ENCODE measurements around the gene ZFP91.
"Not testable (repeated sequence)": the region's sequence is repeated elsewhere in the genome, so short reads cannot be mapped to it uniquely, and the experiment has no call there.

The ZFP91 gene

DNA sequence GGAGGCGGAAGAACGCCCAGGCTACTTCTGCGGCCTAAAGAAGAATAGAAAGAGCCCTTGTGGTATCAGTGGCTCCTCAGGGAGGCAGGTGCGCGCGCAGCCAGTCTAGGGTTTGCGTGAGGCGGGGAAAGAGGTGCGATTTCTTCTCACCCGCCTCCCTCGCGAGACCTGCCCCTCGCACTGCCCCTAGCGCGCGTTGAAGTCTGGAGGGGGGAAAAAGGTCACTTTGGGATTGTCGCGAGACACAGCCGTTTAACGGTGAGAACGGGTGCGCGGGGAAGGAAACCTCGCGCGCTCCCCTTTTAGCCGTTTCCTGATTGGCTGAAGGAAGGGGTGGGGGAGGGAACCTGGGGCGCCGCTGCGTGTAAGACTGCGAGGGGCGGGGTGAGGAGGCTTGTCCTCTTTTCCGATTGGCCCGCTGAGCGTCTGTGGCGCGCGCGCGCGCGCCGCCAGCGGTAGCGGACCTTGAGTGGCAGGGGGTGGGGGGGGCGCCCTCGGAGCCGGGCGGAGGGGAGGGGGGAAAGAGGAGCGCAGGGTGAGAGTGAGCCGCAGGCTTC, at the start of gene ZFP91:
ZFP91 (plus strand) TSS at position 429 of the 557 bp plus-strand sequence. CDS start 219 bp downstream, outside the sequence.
- Mint-ChIP-seq H3K27ac (peak within 1 kb of the TSS; percentile 100), H3K36me3 (peaks cover 96% of the 10 kb centered on the region), H3K9me3 (no peaks in the 10 kb centered on the region), H3K4me1 (peaks cover 60% of the 10 kb centered on the region), H3K4me3 (peak within 1 kb of the TSS; percentile 84)
- ATAC-seq (peak; percentile 68), DNase-seq (ENCODE audit: low spot score in 2 of 2) (peak; percentile 78 to 96)

GRCh38 chr11:58530236-58530635, 48.6 kb upstream of the ZFP91 start:
- no peak overlapping the region for H3K27ac Mint-ChIP-seq
- DNase-seq (ENCODE audit: low spot score in 2 of 2) (no peak), ATAC-seq (no peak)
- H3K4me3 Mint-ChIP-seq: no peak overlapping the region
- H3K4me1 Mint-ChIP-seq: peaks cover 43% of the 10 kb centered on the region
- peaks cover 99% of the 10 kb centered on the region for H3K36me3 Mint-ChIP-seq
- H3K9me3 Mint-ChIP-seq: no peaks in the 10 kb centered on the region

GRCh38 chr11:58531865-58532341, 47.0 kb upstream of the ZFP91 start:
- Mint-ChIP-seq H3K27ac (no peak overlapping the region), H3K36me3 (peaks cover 100% of the 10 kb centered on the region), H3K9me3 (no peaks in the 10 kb centered on the region), H3K4me1 (peaks cover 49% of the 10 kb centered on the region), H3K4me3 (no peak overlapping the region)
- ATAC-seq: no peak
- no peak for DNase-seq (ENCODE audit: low spot score in 2 of 2)

- ATAC-seq (no peak), DNase-seq (ENCODE audit: low spot score in 2 of 2) (no peak)
- peak overlapping the region; percentile 56 for H3K27ac Mint-ChIP-seq
- H3K36me3 Mint-ChIP-seq: peaks cover 93% of the 10 kb centered on the region
- no peaks in the 10 kb centered on the region for H3K9me3 Mint-ChIP-seq
- H3K4me3 Mint-ChIP-seq: no peak overlapping the region
- H3K4me1 Mint-ChIP-seq: peaks cover 24% of the 10 kb centered on the region
These were observed 32.0 kb upstream of the ZFP91 start for GRCh38 chr11:58546841-58547240.

DNA sequence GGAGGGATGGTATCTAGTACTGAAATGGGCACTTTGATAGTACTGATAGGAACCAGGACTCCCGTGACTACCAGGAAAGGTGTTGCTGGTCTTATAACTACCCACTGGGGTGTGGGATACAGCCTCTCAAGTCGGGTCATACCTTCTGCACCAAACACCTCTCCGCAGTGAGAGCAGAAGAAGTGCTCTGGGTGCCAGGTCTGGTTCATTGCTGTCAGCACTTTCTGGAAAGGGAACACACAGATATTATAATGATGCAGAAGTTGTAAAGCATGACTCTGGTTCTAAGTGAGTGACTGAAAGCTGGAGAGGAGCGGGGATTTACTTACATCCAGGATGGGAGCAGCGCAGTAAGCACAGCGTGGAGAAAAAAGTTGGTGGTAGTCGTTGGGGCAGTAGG, 29.2 kb upstream of the ZFP91 start:
- Mint-ChIP-seq H3K36me3 (peaks cover 100% of the 10 kb centered on the region), H3K27ac (peak overlapping the region; percentile 64), H3K4me3 (no peak overlapping the region), H3K4me1 (peaks cover 39% of the 10 kb centered on the region), H3K9me3 (no peaks in the 10 kb centered on the region)
- ATAC-seq (no peak), DNase-seq (ENCODE audit: low spot score in 2 of 2) (no peak)

DNA sequence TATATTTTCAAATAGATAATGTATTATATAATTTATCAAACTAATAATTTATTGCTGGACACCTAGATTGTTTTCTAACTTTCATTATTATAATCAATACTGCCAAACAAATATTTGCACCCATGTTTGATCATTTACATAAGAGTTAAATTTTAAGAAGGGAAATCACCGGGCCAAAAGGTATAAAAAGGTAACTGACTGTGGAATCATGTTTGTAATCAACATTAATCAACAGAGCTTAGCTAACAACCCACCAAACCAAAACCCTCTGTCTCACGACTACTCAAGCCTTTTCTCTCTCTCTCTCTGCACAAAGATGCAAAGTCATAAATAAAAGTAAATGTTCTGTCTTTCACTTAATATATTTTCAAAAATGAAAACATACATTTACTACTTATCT, 18.0 kb upstream of the ZFP91 start:
- no peak for DNase-seq (ENCODE audit: low spot score in 2 of 2)
- no peak for ATAC-seq
- Mint-ChIP-seq H3K9me3 (no peaks in the 10 kb centered on the region), H3K4me1 (peaks cover 55% of the 10 kb centered on the region), H3K36me3 (peaks cover 96% of the 10 kb centered on the region), H3K4me3 (no peak overlapping the region), H3K27ac (peak overlapping the region; percentile 83)

DNA sequence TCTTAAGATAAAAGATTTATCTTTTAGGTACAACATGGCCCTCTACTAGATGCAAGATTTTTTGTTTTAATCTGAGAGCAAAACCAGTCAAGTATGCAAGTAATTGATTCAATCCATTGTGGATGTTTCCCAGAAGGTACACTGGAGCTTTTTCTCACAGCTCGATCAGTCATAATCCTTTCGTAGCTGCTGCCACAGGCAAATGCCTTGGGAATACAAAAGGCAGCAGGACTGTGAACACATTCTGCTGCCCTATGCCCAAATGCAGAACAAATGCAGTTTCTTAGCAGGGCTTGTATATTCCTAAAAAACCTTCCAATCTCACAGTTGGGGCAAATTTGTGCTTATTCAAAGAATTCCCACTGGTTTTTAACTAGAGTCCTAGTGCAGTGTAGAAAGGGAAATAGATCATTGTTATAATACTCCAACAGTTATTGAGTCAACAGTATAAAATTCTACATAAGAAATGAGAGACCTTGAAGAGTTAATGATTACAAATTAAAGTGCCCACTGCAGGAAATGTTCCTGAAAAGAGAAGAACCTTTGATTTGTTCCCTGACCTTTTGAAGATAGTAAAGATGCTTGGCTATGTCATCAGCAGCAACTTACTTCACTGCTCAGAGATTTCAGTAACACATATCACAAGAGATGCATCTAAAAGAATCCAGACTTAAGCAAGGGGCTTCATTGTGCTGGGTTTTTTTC, 17.3 kb upstream of the ZFP91 start:
- Mint-ChIP-seq H3K9me3 (no peaks in the 10 kb centered on the region), H3K36me3 (peaks cover 96% of the 10 kb centered on the region), H3K4me3 (no peak overlapping the region), H3K27ac (peak overlapping the region; percentile 83), H3K4me1 (peaks cover 55% of the 10 kb centered on the region)
- ATAC-seq (no peak), DNase-seq (ENCODE audit: low spot score in 2 of 2) (no peak)

DNA sequence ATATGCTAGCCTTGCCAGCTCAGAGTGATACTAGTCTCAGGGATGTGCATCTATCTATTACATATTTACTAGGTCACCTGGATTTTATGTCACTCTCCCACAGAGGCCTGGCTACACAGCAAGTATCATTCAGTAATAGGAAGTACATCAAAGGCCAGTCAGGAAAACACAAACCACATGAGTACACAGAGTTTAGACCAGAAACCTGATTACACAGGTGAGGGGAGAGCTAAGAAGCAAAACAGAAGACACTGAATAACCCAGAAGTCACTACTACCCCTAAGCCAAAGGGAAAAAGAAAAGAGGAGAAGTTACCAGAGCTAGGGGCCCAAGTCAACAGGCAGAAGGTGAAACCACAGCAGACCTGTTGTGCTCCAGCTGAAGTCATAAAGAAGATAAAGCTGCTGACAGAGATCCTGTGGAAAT, 16.5 kb upstream of the ZFP91 start:
- ATAC-seq (peak; percentile 37), DNase-seq (ENCODE audit: low spot score in 2 of 2) (no peak)
- H3K27ac Mint-ChIP-seq: peak overlapping the region; percentile 83
- H3K36me3 Mint-ChIP-seq: peaks cover 96% of the 10 kb centered on the region
- H3K9me3 Mint-ChIP-seq: no peaks in the 10 kb centered on the region
- H3K4me1 Mint-ChIP-seq: peaks cover 47% of the 10 kb centered on the region
- H3K4me3 Mint-ChIP-seq: peak overlapping the region; percentile 16

DNA sequence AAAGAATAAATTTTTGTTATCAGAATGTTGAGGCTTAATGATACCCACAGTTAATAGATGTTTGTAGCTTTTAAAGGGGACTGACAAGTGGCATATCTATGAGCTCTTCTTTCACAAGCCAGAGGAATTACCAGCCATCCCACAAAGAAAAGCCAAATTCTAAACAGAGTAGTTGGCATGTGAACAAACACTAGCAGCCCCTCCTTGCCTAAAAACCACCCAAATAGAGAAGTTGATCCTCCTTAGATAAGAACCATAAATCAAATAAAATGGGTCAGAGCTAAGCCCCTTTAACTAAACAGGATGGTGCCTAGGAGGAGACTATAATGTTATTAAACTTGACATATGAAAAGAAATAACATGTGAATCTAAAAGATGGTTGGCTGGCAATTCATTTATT, 14.6 kb upstream of the ZFP91 start:
- no peak for ATAC-seq
- Mint-ChIP-seq H3K36me3 (peaks cover 100% of the 10 kb centered on the region), H3K9me3 (no peaks in the 10 kb centered on the region), H3K27ac (peak overlapping the region; percentile 70), H3K4me1 (peaks cover 55% of the 10 kb centered on the region), H3K4me3 (peak overlapping the region; percentile 30)
- no peak for DNase-seq (ENCODE audit: low spot score in 2 of 2)

DNA sequence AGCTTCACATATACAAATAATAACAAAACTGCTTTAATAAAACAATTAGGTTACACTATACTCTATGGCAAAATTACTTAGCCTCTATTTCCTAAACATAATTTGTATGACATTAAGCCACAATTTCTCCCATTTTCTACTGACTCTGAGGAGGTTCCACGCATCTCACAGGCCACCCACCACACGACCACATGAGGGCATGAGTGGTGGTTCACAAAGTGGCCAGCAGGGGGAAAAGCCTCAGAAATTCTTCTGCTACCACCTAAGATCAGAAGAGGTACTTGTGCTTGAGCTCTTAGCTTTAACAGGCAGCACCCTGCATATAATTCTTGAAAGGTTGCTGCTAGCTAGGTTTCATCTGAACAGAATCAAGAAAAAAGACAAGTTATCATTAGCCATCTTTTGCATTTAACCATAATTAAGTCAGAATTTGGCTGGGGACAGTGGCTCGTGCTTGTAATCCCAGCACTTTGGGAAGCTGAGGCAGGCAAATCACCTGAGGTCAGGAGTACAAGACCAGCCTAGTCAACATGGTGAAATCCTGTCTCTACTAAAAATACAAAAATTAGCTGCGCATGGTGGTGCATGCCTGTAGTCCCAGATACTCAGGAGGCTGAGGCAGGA, 10.9 kb upstream of the ZFP91 start:
- peak; percentile 47 to 83 for DNase-seq (ENCODE audit: low spot score in 2 of 2)
- peak overlapping the region; percentile 28 for H3K4me3 Mint-ChIP-seq
- ATAC-seq: peak; percentile 98
- peak overlapping the region; percentile 39 for H3K27ac Mint-ChIP-seq
- peaks cover 60% of the 10 kb centered on the region for H3K4me1 Mint-ChIP-seq
- no peaks in the 10 kb centered on the region for H3K9me3 Mint-ChIP-seq
- H3K36me3 Mint-ChIP-seq: peaks cover 98% of the 10 kb centered on the region

DNA sequence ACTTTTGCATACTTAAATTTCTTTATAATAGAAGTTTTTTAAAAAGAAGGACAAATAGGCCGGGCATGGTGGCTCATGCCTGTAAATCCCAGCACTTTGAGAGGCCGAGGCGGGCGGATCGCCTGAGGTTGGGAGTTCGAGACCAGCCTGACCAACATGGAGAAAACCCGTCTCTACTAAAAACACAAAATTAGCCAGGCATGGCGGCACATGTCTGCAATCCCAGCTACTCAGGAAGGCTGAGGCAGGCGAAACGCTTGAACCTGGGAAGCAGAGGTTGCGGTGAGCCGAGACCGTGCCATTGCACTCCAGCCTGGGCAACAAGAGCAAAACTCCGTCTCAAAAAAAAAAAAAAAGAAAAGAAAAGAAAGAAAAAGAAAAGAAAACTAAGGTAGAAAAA, 6.0 kb upstream of the ZFP91 start:
- H3K4me1 Mint-ChIP-seq: peaks cover 58% of the 10 kb centered on the region
- peaks cover 95% of the 10 kb centered on the region for H3K36me3 Mint-ChIP-seq

GRCh38 chr11:58573451-58574104, 5.3 kb upstream of the ZFP91 start:
- Mint-ChIP-seq H3K4me3 (peak overlapping the region; percentile 84), H3K36me3 (peaks cover 95% of the 10 kb centered on the region), H3K9me3 (no peaks in the 10 kb centered on the region), H3K4me1 (peaks cover 58% of the 10 kb centered on the region), H3K27ac (peak overlapping the region; percentile 100)
- DNase-seq (ENCODE audit: low spot score in 2 of 2) (peak in 1 of 2 donors; percentile 77), ATAC-seq (peak; percentile 62)

More for the DNA sequence above, 6.0 kb upstream of the ZFP91 start:
- H3K4me3 Mint-ChIP-seq: peak overlapping the region; percentile 84
- not testable (repeated sequence) for ATAC-seq; H3K9me3 Mint-ChIP-seq; DNase-seq (ENCODE audit: low spot score in 2 of 2)
- peak overlapping the region; percentile 100 for H3K27ac Mint-ChIP-seq

- no peaks in the 10 kb centered on the region for H3K9me3 Mint-ChIP-seq
- DNase-seq (ENCODE audit: low spot score in 2 of 2) (no peak), ATAC-seq (no peak)
- peaks cover 53% of the 10 kb centered on the region for H3K4me1 Mint-ChIP-seq
- H3K4me3 Mint-ChIP-seq: peak overlapping the region; percentile 84
- peaks cover 95% of the 10 kb centered on the region for H3K36me3 Mint-ChIP-seq
- H3K27ac Mint-ChIP-seq: peak overlapping the region; percentile 100
These were observed 4.0 kb upstream of the ZFP91 start for GRCh38 chr11:58574881-58575280.

- peak; percentile 31 to 78 for DNase-seq (ENCODE audit: low spot score in 2 of 2)
- H3K27ac Mint-ChIP-seq: peak within 1 kb of the TSS; percentile 100
- no peak for ATAC-seq
- H3K4me3 Mint-ChIP-seq: peak within 1 kb of the TSS; percentile 84
- H3K9me3 Mint-ChIP-seq: no peaks in the 10 kb centered on the region
- H3K36me3 Mint-ChIP-seq: peaks cover 95% of the 10 kb centered on the region
- H3K4me1 Mint-ChIP-seq: peaks cover 52% of the 10 kb centered on the region
These were observed 3.4 kb upstream of the ZFP91 start, which contains the start of gene LPXN for GRCh38 chr11:58575377-58576020. LPXN (minus strand) TSS chr11:58575856; CDS start chr11:58575772, 84 bp downstream.

Data from stimulated activated effector memory CD8-positive, alpha-beta T cell treated with anti-CD3 and anti-CD28 coated beads, Interleukin-12 subunit alpha, Interleukin-12 subunit beta, amount 100 ng/mL, for 72 hours (primary cell).